NOMO-1 treated with DMSO at 0.1 percent for 48 hours (cell line): ENCODE results near the gene MACROD2.

Experiments used
- DNase-seq: peaks from one replicate; lab custom pipeline; 2025; ENCODE audit not compliant: unreplicated experiment; lab: John Stamatoyannopoulos, UW

The MACROD2 gene

DNA sequence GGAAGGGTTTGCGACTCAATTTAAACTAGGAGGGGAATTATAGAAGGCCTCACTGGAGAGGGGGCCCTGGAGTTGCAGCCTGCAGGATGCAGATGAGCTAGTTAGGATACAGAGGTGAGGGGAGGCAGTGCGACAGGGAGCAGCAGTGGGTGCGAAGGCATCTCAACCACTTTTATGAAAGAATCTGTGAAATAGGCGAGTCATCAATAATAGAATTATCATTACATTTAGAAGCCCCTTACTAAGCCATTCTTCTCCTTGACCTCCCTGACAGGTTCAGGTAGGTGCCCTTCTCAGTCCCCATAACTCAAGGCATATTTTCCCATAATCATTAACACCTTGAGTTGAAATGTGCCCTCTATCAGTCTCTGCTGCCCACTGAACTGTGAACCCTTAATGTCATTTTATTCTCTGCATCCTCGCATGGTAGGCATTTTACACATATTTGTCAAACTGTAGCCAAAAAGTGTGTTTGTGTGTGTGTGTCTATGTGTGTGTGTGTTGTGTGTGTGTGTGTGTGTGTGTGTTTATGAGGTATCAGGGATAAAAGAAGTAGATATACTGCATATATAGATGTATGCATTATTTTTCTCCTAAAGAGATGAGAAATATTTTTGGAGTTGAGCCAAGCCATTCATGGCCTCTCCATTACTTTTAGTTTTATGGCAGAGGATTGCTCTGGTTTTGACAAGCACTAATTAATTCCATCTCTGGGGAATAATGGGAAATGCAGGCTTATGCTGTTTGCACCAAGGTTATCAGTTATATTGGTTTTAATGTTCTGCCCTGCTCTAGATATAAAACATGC, 1679.1 kb downstream of the MACROD2 start:
- DNase-seq = no peak

DNA sequence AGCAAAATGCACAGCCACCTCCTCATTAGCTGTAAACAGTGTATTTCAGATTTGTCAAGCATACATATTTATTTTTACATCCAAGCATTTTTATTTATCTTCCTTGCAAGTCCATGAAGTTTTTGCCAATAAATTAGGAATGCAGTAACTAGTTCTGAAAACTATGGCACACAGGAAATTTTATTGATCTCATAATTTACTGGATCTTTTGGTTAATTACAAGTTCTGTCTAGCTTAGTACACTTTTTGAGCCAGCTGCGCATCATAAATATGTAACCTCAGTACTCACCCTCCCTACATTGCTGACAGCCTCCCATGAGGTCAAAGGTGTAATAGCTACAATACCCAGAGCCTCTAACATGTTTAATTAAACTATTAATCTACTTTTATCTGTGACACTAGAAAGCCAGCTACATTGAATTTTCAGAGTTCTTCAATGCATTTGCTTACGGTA, 1679.8 kb downstream of the MACROD2 start:
- DNase-seq = no peak

DNA sequence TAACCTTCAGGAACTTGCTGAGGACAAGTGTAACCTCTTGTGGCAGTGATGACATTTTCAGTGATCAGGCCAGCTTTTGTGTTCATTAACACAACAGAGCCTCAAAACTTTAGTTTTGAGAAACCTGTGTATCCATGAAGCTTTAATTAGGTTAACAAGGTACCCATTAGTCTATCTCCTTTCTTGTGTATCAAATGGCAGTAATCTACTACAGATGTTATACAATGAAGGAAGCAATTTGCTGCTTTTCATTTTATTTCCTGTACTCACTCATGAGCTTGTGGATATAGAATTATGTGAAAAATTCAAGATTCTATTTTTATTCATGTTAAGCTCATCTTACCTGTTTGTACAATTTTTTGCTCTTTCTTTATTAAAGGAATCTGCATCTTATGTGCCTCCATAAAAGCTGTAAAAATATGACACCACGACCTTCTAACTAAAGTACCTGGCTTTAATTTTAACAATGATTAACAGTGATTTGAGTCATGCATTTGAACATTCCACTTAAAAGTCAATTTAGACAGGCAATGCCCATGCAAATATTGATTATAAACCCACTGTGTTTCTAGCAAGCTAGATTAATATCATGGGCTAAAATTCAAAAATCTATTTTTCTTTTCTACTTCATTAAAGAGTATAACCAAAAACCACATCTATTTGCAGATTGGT, 1680.6 kb downstream of the MACROD2 start:
- DNase-seq = no peak

DNA sequence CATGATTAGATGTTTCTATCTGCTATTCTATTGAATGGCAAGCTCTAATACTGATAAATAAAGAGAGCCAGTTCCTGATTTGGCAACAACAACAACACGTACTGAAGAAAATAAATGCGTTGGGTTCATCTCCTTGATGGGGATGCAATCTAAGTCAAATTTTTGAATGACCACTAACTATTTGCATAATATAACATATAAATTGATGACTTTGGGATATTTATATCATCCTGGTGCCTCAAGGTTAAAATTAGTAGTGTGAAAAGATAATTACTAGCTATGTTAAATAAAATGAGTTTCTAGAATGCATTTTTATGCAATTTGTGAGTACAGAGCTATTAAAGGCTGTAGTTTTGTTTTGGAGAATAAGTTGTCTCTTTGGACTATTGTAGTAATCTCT, 1681.5 kb downstream of the MACROD2 start:
- DNase-seq = no peak

DNA sequence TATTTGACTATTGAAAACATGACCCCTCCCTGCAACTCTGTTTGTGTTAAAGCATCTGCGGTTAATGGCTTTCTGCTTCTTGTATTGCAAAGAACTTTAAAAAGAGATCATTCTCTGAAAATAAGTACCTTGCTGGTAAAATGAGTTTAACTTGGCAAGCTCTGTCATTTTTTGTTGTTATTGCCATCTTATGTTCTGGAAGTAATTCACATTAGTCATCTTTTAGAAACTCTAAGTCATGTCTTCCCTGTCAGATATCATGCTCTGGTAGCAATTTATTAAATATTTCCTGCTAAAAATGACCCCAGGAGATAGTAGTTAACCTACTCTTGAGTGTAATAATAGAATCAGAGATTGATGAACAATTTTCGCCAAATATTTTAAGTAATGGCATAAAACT, 1687.4 kb downstream of the MACROD2 start:
- no peak for DNase-seq

DNA sequence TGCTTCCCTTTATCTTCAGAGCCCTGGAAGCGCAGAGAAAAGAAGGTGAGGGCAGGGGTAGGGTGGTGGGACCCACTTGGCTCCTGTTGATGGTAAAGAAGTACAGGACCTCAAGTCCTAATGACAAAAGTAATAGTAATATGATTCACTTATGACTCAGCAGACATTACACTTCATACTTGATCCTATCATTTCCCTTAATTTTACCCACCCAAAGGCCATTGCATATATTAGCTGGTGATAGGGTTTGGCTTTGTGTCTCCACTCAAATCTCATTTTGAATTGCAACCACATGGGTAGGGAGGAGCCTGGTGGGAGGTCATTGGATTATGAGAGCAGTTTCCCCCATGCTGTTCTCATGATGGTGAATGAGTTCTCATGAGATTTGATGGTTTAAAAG, 1697.3 kb downstream of the MACROD2 start:
- no peak for DNase-seq

DNA sequence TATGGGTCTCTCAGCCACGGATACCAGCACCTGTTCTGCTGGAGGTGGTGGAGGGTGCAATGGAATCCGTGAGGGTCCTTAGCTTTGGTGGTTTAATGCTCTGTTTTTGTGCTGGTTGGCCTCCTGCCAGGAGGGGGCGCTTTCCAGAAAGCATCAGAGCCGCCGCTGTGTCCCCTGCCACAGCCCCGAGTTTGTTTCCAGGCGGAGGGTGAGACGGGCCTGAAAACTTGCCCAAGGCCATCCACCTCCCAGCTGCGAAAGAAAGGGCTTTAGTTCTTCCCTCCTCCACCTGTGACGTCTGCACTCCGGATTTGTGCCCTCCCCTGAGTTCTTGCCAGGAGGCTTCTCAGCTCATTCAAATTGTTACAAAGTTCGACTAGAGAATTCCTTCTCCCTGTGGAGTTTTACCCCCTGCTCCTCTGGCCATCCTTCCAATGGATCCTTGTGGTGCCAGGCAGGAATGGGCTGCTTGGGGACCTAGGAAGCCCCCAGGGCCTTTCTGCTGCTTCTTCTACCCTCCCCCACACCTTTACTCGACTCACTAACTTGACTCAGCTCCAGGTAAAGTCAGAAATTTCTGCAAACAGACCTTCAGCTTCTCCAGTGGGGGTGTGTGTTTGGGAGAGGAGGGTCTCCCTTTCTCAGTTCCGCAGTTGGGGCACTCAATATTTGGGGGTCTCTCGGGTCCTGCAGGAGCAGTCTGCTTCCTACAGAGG, 1704.3 kb downstream of the MACROD2 start:
- no peak for DNase-seq

DNA sequence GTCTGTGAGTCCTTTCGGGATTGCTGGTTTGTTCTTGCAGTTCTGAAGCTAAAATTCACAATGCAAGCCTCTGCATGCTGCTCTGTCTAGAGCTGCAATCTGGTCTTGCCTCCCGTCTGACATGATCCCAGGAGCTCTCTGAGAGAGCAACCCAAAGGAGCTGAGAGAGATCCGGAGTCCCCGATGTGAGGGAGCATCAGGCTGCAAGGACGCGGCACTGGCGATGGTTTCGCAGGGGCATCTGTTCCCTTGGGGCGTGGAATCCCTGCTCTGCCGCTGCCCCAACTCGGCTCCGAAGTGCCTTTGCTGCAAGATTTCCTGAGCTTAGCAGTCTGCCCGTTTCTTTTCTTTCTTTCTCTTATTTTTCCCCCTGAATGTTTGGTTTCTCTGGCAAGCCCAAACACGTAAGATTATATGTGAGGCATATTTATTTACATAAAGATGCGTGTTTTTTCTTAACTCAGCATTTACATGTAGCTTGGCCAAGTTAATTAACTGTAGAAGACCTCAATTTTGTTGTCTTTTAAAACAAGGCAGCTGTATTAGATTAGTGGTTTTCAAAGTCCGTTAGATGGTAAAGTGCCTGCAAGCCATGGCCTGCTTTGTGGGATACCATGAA, 1704.9 kb downstream of the MACROD2 start:
- DNase-seq = no peak

DNA sequence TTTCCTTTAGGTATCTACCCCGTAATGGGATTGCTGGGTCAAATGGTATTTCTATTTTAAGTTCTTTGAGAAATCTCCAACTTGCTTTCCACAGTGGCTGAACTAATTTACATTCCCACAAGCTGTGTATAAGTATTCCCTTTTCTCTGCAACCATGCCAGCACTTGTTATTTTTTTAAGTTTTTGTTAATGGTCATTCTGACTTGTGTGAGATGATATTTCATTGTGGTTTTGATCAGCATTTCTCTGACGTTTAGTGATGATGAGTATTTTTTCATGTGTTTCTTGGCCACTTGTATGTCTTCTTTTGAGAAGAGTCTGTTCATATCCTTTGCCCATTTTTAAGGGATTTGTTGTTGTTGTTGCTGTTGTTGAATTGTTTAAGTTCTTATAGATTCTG, 1706.8 kb downstream of the MACROD2 start:
- DNase-seq = no peak

DNA sequence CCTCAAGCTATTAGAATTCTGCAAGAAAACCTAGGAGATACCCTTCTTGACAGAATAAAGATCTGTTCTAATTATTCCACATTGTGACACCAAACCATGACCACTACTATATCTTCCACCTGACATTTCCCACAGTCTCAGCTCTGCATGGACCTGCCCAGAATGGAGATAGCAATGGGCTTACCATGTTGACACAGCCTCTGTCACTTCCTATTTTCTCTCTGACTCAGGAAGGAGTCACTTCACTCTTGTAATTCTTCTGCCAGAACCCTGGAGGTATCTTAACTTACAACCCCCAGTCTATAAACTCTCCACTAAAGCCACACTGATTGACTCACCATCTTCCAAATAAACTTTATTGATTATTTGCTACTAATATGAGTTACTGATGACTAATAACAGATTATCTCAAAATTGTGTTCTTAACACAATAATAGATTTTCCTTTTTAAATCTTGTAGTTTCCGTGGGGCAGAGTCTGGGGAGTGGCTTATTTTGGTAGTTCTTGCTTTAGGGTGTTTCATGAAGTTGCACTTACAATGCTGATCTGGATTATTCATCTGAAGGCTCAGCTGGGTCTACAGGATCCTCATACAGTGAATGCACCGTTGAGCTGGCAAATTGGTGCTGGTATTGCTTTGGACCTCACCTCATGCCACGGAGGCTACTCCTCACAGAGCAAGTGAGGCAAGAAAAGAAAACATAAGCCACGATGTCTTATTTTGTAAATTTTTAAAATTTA, 1708.0 kb downstream of the MACROD2 start:
- DNase-seq = peak; percentile 88

DNA sequence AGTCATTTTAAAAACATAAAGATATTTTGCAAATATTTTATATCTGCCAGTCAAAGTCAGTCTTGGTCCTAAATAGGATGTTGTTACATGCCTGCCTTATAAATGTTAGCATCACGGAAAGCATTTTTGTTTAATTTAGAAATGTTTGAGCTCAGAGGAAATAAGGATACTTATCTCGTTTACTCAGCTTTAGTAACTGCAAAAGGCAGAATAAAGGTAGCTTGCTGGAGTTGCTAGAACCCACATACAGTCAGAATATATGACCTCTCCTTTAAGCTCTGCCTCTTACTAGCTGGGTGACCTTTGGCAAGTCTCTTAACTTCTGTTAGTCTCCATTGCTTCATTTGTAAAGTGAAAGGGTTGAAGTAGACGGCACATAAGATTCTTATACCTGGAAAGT, 1710.7 kb downstream of the MACROD2 start:
- no peak for DNase-seq

DNA sequence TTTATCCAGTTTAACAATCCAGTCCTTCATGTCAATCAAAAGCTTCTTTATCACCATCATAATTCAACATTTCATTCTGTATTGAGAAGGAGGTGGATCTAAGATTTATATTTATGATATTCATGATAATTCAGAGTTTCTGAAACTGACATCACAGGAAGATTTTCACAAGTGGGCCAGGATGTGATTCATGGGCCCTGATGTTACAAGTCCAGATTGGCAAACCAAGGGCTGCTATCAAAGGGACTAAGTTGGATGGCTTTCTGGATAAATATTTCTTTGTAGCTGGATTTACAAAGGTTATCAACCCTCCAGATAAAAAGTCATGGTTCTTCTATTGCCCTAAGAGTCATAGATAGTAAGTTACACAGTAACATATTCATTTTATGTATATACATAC, 1711.4 kb downstream of the MACROD2 start:
- DNase-seq = no peak

DNA sequence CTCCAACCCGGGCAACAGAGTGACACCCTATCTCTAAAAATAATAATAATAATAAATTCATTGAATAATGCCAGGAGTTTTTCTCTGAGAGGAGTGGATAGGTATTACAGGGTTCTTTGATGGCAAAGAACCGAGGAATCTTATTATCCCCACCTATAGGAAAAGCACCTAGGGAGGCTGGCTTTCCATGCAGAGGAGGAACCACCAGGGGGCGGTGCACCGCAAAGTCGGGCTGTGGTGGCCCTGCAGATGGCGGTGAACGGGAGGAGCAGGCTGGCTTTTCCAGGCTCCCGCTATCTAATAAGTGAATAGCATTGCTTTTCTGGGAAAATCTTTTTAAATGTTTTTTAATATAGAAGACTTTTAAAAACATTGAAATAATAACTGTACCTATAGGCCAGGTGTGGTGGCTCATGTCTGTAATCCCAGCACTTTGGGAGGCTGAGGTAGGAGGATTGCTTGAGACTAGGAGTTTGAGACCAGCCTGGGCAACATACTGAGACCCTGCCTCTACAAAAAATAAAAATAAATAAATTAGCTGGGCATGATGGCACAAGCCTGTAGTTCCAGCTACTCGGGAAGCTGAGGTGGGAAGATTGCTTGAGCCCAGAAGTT, 1713.8 kb downstream of the MACROD2 start:
- no peak for DNase-seq

DNA sequence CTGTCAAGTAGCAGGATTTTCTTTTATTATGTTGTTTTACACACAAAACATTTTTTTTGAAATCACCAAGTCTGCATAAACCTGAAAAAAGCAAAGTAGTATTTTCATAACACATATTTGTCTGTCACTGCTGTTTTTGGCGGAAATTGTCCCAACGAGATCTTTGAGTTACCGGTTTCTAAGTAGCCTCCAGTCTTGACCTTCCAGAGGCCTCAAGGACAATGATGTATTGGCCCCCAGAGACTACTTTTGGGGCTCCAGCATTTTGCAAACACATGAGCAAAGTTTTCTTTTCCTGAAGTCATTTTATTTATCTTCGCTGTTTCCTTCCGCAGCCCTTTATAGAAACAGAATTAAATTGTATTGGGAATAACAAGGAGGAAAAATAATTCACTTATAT, 1715.3 kb downstream of the MACROD2 start:
- no peak for DNase-seq

DNA sequence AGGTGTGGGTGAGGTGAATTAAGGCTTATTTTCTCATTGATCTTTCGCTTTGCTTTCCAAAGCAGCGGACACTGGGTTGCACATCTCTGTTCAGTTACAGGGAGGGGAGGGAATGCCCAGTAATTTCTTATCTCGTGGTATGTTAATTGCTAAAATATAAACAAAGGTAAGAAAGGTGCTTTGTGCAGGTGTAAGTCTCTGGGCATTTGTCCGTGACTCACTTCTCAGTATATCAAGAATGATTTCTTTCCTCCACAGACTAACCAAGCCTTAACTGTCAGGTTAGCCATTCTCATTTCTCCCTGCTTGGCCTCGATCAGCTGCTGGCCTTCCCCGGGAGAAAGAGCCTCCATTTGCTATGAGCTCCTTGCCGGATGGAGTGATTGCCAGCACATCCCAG, 1715.9 kb downstream of the MACROD2 start:
- DNase-seq = no peak

DNA sequence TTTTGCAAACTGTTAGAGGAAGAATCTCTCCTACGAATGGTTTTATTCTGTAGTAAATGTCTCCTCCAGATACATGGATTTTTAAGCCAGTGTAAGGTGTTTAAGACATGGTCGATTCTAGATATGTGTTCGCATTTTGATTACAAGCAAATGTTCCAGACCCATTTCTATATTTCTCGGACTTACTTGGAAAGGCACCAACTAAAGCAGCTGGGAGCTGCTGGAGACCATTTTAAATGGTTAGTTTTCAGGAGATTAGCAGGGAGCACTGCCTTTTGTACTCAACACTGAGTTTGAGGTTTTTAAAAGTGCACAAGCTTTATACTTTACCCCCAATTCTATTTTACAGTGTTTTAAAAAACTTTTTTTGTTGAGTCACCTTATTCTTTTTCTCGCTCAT, 1720.9 kb downstream of the MACROD2 start:
- no peak for DNase-seq

DNA sequence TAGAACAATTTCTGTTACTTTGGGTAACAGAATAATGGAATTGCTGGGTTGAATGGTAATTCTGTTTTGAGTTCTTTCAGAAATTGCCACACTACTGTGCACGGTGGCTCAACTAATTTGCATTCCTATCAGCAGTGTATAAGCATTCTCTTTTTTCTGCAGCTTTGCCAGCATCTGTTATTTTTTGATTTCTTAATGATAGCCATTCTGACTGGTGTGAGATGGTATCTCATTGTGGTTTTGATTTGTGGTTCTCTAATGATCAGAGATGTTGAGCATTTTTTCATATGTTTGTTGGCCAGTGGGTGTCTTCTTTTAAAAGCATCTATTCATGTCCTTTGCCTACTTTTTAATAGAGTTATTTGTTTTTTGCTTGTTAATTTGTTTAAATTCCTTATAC, 1731.1 kb downstream of the MACROD2 start:
- DNase-seq = no peak

DNA sequence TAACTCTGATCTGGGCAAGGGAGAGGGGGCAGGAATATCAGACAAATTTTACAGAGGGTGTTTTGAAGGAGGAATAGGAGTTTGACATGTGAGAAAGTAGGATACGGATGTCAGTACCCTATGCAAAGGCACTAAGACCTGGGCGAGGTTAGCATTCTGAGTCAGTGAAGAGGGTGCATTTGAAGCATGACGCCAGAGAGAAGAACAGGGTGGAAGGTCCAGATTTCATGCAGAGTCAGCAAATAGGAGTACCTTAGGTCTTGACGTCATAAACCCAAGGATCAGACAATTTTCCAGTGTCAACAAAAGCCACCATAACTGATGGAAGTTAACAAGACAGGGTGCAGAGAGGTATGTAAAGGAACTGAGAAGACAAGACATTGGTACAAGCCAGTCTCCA, 1738.7 kb downstream of the MACROD2 start:
- DNase-seq = no peak

DNA sequence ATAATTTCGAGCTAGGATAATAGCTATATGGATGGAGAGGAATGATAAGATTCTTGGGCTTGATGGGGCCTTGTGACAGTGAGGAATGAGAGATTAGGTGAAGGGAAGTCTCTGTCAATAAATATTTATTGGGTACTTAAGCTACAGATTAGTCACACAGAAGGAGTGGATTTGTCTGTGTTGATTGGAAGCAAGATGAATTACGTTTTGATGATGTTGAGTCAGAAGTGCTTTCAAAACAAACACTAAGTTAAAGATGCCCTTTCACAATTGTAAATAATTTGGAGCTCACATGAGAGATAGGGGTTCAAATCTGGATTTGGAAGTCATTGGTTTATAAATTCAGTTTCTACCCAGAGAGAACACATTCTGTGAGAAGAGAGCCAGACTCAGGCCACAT, 1743.7 kb downstream of the MACROD2 start:
- no peak for DNase-seq

DNA sequence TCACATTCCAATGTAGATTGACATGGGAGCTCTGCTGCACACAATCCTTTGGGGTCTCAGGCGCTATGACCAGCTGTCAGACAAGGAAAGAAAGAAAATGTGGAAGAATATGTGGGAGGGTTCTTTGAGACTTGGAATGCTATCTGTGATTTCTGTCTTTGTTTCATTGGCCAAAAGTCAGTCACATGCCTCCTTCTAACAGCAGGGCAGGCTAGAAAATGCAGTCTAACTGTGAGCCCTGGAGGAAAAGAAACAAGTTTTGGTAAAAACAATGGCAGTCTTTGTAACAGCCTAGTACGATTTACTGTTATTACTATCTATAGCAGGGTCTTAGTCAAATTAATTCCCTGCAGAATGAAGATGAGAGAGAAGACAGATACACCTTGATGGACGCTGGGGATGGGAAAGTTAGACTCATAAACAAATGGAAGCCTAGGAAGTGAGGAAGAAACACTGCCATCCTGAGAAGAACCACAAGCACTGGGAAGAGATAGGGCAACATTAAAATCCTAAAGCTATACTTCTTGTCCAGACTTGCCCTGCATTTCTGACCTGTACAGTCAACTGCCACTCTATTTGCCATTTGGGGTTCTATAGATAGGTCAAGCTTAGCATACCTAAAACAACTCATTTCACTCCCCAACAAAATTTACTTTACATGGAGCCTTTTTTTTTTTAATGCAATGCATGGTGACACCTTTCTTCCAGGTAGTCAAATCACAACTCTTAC, 1744.9 kb downstream of the MACROD2 start:
- no peak for DNase-seq
